HEK293 (cell line): Measurements from ENCODE around the gene SPAM1.

ENCODE experiments used
- PRDM10 ChIP-seq: fragments of 450-650 bp; formaldehyde crosslinking; IDR thresholded peaks from 2 replicates; pipeline ENCODE4 v1.5.1; 2016; ENCODE audit warnings: missing biosample characterization, missing genetic modification characterization
- ZBTB7A ChIP-seq: fragments of 450-650 bp; formaldehyde crosslinking; IDR thresholded peaks from 2 replicates; pipeline ENCODE4 v1.5.1; 2016; ENCODE audit warnings: low read depth, missing biosample characterization, missing genetic modification characterization
- ZFHX2 ChIP-seq: fragments of 450-650 bp; formaldehyde crosslinking; conservative IDR thresholded peaks from 2 replicates; pipeline ENCODE4 v1.5.1; 2016; ENCODE audit warnings: missing biosample characterization, missing genetic modification characterization
- ZNF335 ChIP-seq: fragments of 450-650 bp; formaldehyde crosslinking; conservative IDR thresholded peaks from 2 replicates; pipeline ENCODE4 v1.5.1; 2016; ENCODE audit warnings: missing biosample characterization, missing genetic modification characterization
- ZNF391 ChIP-seq: fragments of 450-650 bp; formaldehyde crosslinking; IDR thresholded peaks from 2 replicates; pipeline ENCODE4 v1.5.1; 2016; ENCODE audit warnings: low read depth, missing biosample characterization, missing genetic modification characterization, borderline replicate concordance
- ZNF48 ChIP-seq: fragments of 450-650 bp; formaldehyde crosslinking; IDR thresholded peaks from 2 replicates; pipeline ENCODE4 v1.5.1; 2016; ENCODE audit warnings: missing biosample characterization, missing genetic modification characterization
- ZNF623 ChIP-seq: fragments of 450-650 bp; formaldehyde crosslinking; IDR thresholded peaks from 2 replicates; pipeline ENCODE4 v1.5.1; 2016; ENCODE audit warnings: missing biosample characterization, missing genetic modification characterization
- TF ChIP-seq, protein P1 (sequence below): fragments of 450-650 bp; formaldehyde crosslinking; IDR thresholded peaks from 2 replicates; pipeline ENCODE4 v1.5.1; 2016; ENCODE audit warnings: missing biosample characterization, missing genetic modification characterization

- TF ChIP-seq ZNF391 (tag by site-specific recombination) (no peak), ZBTB7A (no peak), ZNF48 (tag by site-specific recombination) (no peak), PRDM10 (tag by site-specific recombination) (no peak), ZNF623 (no peak), ZNF335 (tag by site-specific recombination) (no peak), ZFHX2 (tag by site-specific recombination) (no peak)
- TF ChIP-seq, protein P1, sequence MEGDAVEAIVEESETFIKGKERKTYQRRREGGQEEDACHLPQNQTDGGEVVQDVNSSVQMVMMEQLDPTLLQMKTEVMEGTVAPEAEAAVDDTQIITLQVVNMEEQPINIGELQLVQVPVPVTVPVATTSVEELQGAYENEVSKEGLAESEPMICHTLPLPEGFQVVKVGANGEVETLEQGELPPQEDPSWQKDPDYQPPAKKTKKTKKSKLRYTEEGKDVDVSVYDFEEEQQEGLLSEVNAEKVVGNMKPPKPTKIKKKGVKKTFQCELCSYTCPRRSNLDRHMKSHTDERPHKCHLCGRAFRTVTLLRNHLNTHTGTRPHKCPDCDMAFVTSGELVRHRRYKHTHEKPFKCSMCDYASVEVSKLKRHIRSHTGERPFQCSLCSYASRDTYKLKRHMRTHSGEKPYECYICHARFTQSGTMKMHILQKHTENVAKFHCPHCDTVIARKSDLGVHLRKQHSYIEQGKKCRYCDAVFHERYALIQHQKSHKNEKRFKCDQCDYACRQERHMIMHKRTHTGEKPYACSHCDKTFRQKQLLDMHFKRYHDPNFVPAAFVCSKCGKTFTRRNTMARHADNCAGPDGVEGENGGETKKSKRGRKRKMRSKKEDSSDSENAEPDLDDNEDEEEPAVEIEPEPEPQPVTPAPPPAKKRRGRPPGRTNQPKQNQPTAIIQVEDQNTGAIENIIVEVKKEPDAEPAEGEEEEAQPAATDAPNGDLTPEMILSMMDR (tag by site-specific recombination) = no peak
These were observed 4.1 kb downstream of the SPAM1 start for GRCh38 chr7:123929107-123929506.
